Glutamatergic neuron (in vitro differentiated cells): ENCODE measurements around the gene PTPN14. TPM values are rescaled to one million over a fixed set of nuclear protein-coding genes. Genes with fewer than 3 reads are reported as not detected.
A peak's percentile ranks its signal among the peaks of the same experiment; 100 is the strongest.
"Not testable (repeated sequence)": the region's sequence is repeated elsewhere in the genome, so short reads cannot be mapped to it uniquely, and the experiment has no call there.

Experiments used
- DNase-seq: peaks from one replicate; pipeline ENCODE4 v3.0.0; 2022
- H3K27ac Mint-ChIP-seq: one replicate; pipeline ENCODE4 v1.8.0; 2020; ENCODE audit warnings: mild to moderate bottlenecking, mixed read lengths, inconsistent platforms; ENCODE audit not compliant: unreplicated experiment
- H3K27me3 Mint-ChIP-seq: one replicate; pipeline ENCODE4 v1.8.0; 2020; ENCODE audit warnings: mild to moderate bottlenecking, moderate library complexity, mixed read lengths, inconsistent platforms; ENCODE audit not compliant: unreplicated experiment
- H3K36me3 Mint-ChIP-seq: one replicate; pipeline ENCODE4 v1.8.0; 2020; ENCODE audit warnings: mild to moderate bottlenecking, mixed read lengths, inconsistent platforms; ENCODE audit not compliant: unreplicated experiment
- H3K4me1 Mint-ChIP-seq: one replicate; pipeline ENCODE4 v1.8.0; 2020; ENCODE audit warnings: mild to moderate bottlenecking, low read depth, mixed read lengths, inconsistent platforms; ENCODE audit not compliant: unreplicated experiment
- H3K4me3 Mint-ChIP-seq: one replicate; pipeline ENCODE4 v1.8.0; 2020; ENCODE audit warnings: mild to moderate bottlenecking, mixed read lengths, inconsistent platforms; ENCODE audit not compliant: unreplicated experiment
- H3K9me3 Mint-ChIP-seq: one replicate; pipeline ENCODE4 v1.8.0; 2020; ENCODE audit warnings: mild to moderate bottlenecking, moderate library complexity, mixed read lengths, inconsistent platforms; ENCODE audit not compliant: unreplicated experiment
- CTCF ChIP-seq: fragments of 200-600 bp; sonication (generic); IDR thresholded peaks from one replicate; pipeline ENCODE4 v1.5.0; 2021; ENCODE audit not compliant: partially characterized antibody, unreplicated experiment
- long read RNA-seq: library from polyadenylated mRNA; unstranded; transcript quantifications from one replicate; pipeline ENCODE4 v2.0.0, GENCODE V29; 2020; ENCODE audit not compliant: unreplicated experiment
- total RNA-seq: library from RNA; stranded (reverse); fragmentation: NEBNext Ultra II Directional; extraction: Animal tissue kit (Norgen Biotek cat#: 25700); gene quantifications from one replicate; pipeline ENCODE4 v1.2.1, GENCODE V29; 2021; ENCODE audit not compliant: unreplicated experiment

PTPN14 gene
- 1.7 TPM for total RNA-seq
- long read RNA-seq = 0 reads

- H3K27ac Mint-ChIP-seq = no peak within 1 kb of the TSS
- H3K27me3 Mint-ChIP-seq = peaks cover 5% of the 10 kb centered on the region
- H3K4me1 Mint-ChIP-seq = peaks cover 19% of the 10 kb centered on the region
- TF ChIP-seq CTCF = no peak
- peak within 1 kb of the TSS; percentile 93 for H3K4me3 Mint-ChIP-seq
- peaks cover 2% of the 10 kb centered on the region for H3K9me3 Mint-ChIP-seq
- no peaks in the 10 kb centered on the region for H3K36me3 Mint-ChIP-seq
- peak; percentile 66 for DNase-seq
Measured at GRCh38 chr1:214551436-214552173, at the start of gene PTPN14. Gene PTPN14 (minus strand): TSS chr1:214551602. CDS start chr1:214464803, 86,799 bp downstream.

- peaks cover 2% of the 10 kb centered on the region for H3K27me3 Mint-ChIP-seq
- H3K4me1 Mint-ChIP-seq = no peaks in the 10 kb centered on the region
- TF ChIP-seq CTCF = no peak
- no peak for DNase-seq
- H3K27ac Mint-ChIP-seq = no peak overlapping the region
- no peaks in the 10 kb centered on the region for H3K9me3 Mint-ChIP-seq
- no peak overlapping the region for H3K4me3 Mint-ChIP-seq
- no peaks in the 10 kb centered on the region for H3K36me3 Mint-ChIP-seq
Measured at GRCh38 chr1:214593158-214593557, 41.8 kb upstream of the PTPN14 start.

GRCh38 chr1:214591918-214592317, 40.5 kb upstream of the PTPN14 start:
- not testable (repeated sequence) for H3K4me3 Mint-ChIP-seq, DNase-seq, H3K36me3 Mint-ChIP-seq, H3K4me1 Mint-ChIP-seq, H3K27me3 Mint-ChIP-seq, H3K9me3 Mint-ChIP-seq, H3K27ac Mint-ChIP-seq

- no peak for DNase-seq
- H3K9me3 Mint-ChIP-seq = no peaks in the 10 kb centered on the region
- H3K27ac Mint-ChIP-seq = no peak overlapping the region
- H3K4me3 Mint-ChIP-seq = no peak overlapping the region
- no peaks in the 10 kb centered on the region for H3K4me1 Mint-ChIP-seq
- TF ChIP-seq CTCF = peak; percentile 29
- peaks cover 2% of the 10 kb centered on the region for H3K27me3 Mint-ChIP-seq
- H3K36me3 Mint-ChIP-seq = no peaks in the 10 kb centered on the region
Measured at GRCh38 chr1:214590696-214591095, 39.3 kb upstream of the PTPN14 start.

- peaks cover 2% of the 10 kb centered on the region for H3K27me3 Mint-ChIP-seq
- no peaks in the 10 kb centered on the region for H3K36me3 Mint-ChIP-seq
- no peak for TF ChIP-seq CTCF
- H3K4me3 Mint-ChIP-seq = no peak overlapping the region
- H3K4me1 Mint-ChIP-seq = no peaks in the 10 kb centered on the region
- no peak overlapping the region for H3K27ac Mint-ChIP-seq
- no peaks in the 10 kb centered on the region for H3K9me3 Mint-ChIP-seq
- DNase-seq = no peak
Measured at GRCh38 chr1:214588963-214589597, 37.7 kb upstream of the PTPN14 start.
